ENCODE results near the gene PGAM1. TPM values are rescaled to one million over a fixed set of nuclear protein-coding genes. Genes with fewer than 3 reads are reported as not detected.
"Not testable (repeated sequence)": the region's sequence is repeated elsewhere in the genome, so short reads cannot be mapped to it uniquely, and the experiment has no call there.

The PGAM1 gene
- total and polyA plus RNA-seq, 8 donors, result 22.2 to 72.8 (median 46.6) TPM

- WGBS, 2 donors, result 71 to 72% methylated on average over 6 of the region's 6 CpGs
- no peaks in the 10 kb centered on the region for H3K36me3 ChIP-seq
- H3K4me3 ChIP-seq, result no peak overlapping the region
- TF ChIP-seq CTCF (IDR thresholded peaks at IDR 0.05), result no peak
- no peak for ATAC-seq
- intact Hi-C loops (cut with DNase I), result no loop called here
- H3K27me3 ChIP-seq, result no peaks in the 10 kb centered on the region
- no peaks in the 10 kb centered on the region for H3K9me3 ChIP-seq
- H3K27ac ChIP-seq, result no peak overlapping the region
- DNase-seq, result peak in 1 of 6 donors; percentile 2
- no peaks in the 10 kb centered on the region for H3K4me1 ChIP-seq
- FAIRE-seq, result no peak
Observed at GRCh38 chr10:97416565-97416964, 9.4 kb upstream of the PGAM1 start.

GRCh38 chr10:97423757-97424098 is 2.3 kb upstream of the PGAM1 start:
- intact Hi-C loops (cut with DNase I); H3K36me3 ChIP-seq; H3K27me3 ChIP-seq; H3K9me3 ChIP-seq; H3K27ac ChIP-seq; FAIRE-seq; ATAC-seq; H3K4me3 ChIP-seq; DNase-seq: not testable (repeated sequence)
- H3K4me1 ChIP-seq, result peaks cover 8 to 17% (median 14%) of the 10 kb centered on the region in 3 donors
- WGBS, 2 donors, result 83 to 89% methylated on average over 8 of the region's 8 CpGs

- no peaks in the 10 kb centered on the region for H3K9me3 ChIP-seq
- FAIRE-seq, result no peak
- H3K4me3 ChIP-seq, result peak overlapping the region; percentile 75 to 90 (median 82)
- WGBS, 2 donors, result 14 to 17% methylated on average over 34 of the region's 34 CpGs
- DNase-seq, result peak in 1 of 6 donors; percentile 34
- ATAC-seq, result peak in 3 of 4 donors; percentile 1 to 18 (median 1)
- H3K27ac ChIP-seq, result peak overlapping the region; percentile 33 to 92 (median 68)
- no peaks in the 10 kb centered on the region for H3K27me3 ChIP-seq
- TF ChIP-seq CTCF (IDR thresholded peaks at IDR 0.05), result no peak
- peaks cover 0 to 16% (median 6%) of the 10 kb centered on the region in 3 donors for H3K36me3 ChIP-seq
- H3K4me1 ChIP-seq, result peaks cover 8 to 17% (median 14%) of the 10 kb centered on the region in 3 donors
- intact Hi-C loops (cut with DNase I), result no loop called here
Observed at GRCh38 chr10:97426776-97427570, 982 bp downstream of the PGAM1 start.

GRCh38 chr10:97427571-97428179 is 1.7 kb downstream of the PGAM1 start:
- peak overlapping the region in 3 of 4 donors; percentile 75 to 90 (median 84) for H3K4me3 ChIP-seq
- no peak for FAIRE-seq
- peak in 2 of 6 donors; percentile 34 to 38 for DNase-seq
- intact Hi-C loops (cut with DNase I), result no loop called here
- no peaks in the 10 kb centered on the region for H3K9me3 ChIP-seq
- H3K36me3 ChIP-seq, result peaks cover 0 to 18% (median 6%) of the 10 kb centered on the region in 3 donors
- WGBS, 2 donors, result 18 to 25% methylated on average over 9 of the region's 9 CpGs
- peak overlapping the region in 3 of 4 donors; percentile 33 to 92 (median 82) for H3K27ac ChIP-seq
- TF ChIP-seq CTCF (IDR thresholded peaks at IDR 0.05), result no peak
- no peaks in the 10 kb centered on the region for H3K27me3 ChIP-seq
- ATAC-seq, result peak in 3 of 4 donors; percentile 11 to 16 (median 12)
- H3K4me1 ChIP-seq, result peaks cover 8 to 17% (median 14%) of the 10 kb centered on the region in 3 donors

- Histone ChIP-seq H3K9me3 (no peaks in the 10 kb centered on the region), H3K4me3 (no peak overlapping the region), H3K36me3 (peaks cover 0 to 19% (median 6%) of the 10 kb centered on the region in 3 donors), H3K4me1 (peaks cover 8 to 17% (median 14%) of the 10 kb centered on the region in 3 donors), H3K27me3 (no peaks in the 10 kb centered on the region), H3K27ac (peak overlapping the region in 1 of 4 donors; percentile 92)
- 71 to 72% methylated on average over 4 of the region's 4 CpGs for WGBS, 2 donors
- DNase-seq (no peak), FAIRE-seq (no peak), ATAC-seq (no peak)
- intact Hi-C loops (cut with DNase I), result no loop called here
- TF ChIP-seq CTCF (IDR thresholded peaks at IDR 0.05), result no peak
Observed at GRCh38 chr10:97428572-97428981, 2.6 kb downstream of the PGAM1 start.

All from pancreas (tissue), 10 donors.